ENCODE measurements around the gene PSMC1.

- TF ChIP-seq EP300 (IDR thresholded peaks at IDR 0.05) (no peak), USF2 (IDR thresholded peaks at IDR 0.05) (no peak), CHD2 (IDR thresholded peaks at IDR 0.05; ENCODE audit: low read length, partially characterized antibody) (no peak), POLR2A (IDR thresholded peaks at IDR 0.05; ENCODE audit: low read length) (no peak), FOSL2 (IDR thresholded peaks at IDR 0.05) (no peak), FOSL2 (CRISPR knock-in tag; IDR thresholded peaks at IDR 0.05) (no peak)
- TF ChIP-seq, protein P1, sequence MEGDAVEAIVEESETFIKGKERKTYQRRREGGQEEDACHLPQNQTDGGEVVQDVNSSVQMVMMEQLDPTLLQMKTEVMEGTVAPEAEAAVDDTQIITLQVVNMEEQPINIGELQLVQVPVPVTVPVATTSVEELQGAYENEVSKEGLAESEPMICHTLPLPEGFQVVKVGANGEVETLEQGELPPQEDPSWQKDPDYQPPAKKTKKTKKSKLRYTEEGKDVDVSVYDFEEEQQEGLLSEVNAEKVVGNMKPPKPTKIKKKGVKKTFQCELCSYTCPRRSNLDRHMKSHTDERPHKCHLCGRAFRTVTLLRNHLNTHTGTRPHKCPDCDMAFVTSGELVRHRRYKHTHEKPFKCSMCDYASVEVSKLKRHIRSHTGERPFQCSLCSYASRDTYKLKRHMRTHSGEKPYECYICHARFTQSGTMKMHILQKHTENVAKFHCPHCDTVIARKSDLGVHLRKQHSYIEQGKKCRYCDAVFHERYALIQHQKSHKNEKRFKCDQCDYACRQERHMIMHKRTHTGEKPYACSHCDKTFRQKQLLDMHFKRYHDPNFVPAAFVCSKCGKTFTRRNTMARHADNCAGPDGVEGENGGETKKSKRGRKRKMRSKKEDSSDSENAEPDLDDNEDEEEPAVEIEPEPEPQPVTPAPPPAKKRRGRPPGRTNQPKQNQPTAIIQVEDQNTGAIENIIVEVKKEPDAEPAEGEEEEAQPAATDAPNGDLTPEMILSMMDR (IDR thresholded peaks at IDR 0.05): no peak
Observed at GRCh38 chr14:90280096-90280495, 23.7 kb downstream of the PSMC1 start.
